GM06990 (cell line): ENCODE measurements around the gene TNIK.

Source experiments
- DNase-seq: peaks from one replicate; pipeline ENCODE4 v3.0.0-alpha.2; 2011; ENCODE audit not compliant: insufficient read length; ENCODE audit errors: extremely low read depth
- H3K27me3 ChIP-seq: replicated peaks from 2 replicates; pipeline ENCODE4 v1.6.0; 2011; ENCODE audit warnings: low read length; ENCODE audit not compliant: control insufficient read depth, insufficient read depth
- H3K36me3 ChIP-seq: 2 replicates; pipeline ENCODE4 v1.5.1; 2011; ENCODE audit warnings: low read length; ENCODE audit not compliant: control insufficient read depth, insufficient read depth
- H3K4me3 ChIP-seq: replicated peaks from 2 replicates; pipeline ENCODE4 v1.5.1; 2011; ENCODE audit warnings: low read depth, mild to moderate bottlenecking, control low read depth, low read length
- TF ChIP-seq, protein P1 (sequence below): IDR thresholded peaks from 2 replicates; pipeline ENCODE4 v1.5.1; 2011; ENCODE audit warnings: low read length, control low read depth, mild to moderate bottlenecking, inconsistent platforms; ENCODE audit not compliant: insufficient read depth, poor library complexity, severe bottlenecking

The TNIK gene

DNA sequence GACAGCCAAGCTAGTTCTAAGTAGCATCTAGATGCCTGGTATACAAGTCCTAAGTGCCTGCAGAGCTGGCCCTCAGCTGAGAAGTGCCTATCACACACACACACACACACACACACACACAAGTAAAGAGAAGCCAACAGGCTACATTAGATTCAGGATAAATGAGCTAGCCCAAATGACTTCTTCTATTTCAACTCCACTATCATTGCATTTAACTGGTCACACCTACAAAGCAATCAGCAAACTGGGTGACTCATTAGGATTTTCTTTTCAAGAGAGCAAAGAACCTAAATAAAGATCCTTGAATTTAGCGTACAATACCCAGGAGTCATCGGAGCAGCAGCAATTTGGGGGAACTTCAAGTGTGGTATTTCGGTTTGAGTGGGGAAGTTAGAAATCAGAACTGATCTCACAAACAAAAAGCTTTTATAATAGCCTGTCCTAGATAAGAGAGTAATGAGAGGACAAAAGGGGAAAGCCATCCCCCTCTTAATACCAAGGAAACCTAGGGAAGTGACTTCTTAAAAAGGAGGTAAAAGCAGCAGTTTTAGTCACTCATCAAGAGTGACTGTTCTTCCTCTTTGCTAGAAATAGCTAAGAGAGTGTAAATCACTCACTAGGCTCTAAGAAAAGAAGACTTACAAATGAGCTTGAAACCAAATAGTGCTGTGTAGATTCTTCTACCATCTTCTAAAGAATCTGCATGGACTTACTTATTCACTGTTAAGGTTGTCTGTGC lies 112.7 kb downstream of the TNIK start:
- peak; percentile 75 for DNase-seq
- Histone ChIP-seq H3K36me3 (no peaks in the 10 kb centered on the region; the same call in 1 of the 2 replicates), H3K27me3 (no peaks in the 10 kb centered on the region), H3K4me3 (peak overlapping the region; percentile 20)
- TF ChIP-seq, protein P1, sequence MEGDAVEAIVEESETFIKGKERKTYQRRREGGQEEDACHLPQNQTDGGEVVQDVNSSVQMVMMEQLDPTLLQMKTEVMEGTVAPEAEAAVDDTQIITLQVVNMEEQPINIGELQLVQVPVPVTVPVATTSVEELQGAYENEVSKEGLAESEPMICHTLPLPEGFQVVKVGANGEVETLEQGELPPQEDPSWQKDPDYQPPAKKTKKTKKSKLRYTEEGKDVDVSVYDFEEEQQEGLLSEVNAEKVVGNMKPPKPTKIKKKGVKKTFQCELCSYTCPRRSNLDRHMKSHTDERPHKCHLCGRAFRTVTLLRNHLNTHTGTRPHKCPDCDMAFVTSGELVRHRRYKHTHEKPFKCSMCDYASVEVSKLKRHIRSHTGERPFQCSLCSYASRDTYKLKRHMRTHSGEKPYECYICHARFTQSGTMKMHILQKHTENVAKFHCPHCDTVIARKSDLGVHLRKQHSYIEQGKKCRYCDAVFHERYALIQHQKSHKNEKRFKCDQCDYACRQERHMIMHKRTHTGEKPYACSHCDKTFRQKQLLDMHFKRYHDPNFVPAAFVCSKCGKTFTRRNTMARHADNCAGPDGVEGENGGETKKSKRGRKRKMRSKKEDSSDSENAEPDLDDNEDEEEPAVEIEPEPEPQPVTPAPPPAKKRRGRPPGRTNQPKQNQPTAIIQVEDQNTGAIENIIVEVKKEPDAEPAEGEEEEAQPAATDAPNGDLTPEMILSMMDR: no peak

DNA sequence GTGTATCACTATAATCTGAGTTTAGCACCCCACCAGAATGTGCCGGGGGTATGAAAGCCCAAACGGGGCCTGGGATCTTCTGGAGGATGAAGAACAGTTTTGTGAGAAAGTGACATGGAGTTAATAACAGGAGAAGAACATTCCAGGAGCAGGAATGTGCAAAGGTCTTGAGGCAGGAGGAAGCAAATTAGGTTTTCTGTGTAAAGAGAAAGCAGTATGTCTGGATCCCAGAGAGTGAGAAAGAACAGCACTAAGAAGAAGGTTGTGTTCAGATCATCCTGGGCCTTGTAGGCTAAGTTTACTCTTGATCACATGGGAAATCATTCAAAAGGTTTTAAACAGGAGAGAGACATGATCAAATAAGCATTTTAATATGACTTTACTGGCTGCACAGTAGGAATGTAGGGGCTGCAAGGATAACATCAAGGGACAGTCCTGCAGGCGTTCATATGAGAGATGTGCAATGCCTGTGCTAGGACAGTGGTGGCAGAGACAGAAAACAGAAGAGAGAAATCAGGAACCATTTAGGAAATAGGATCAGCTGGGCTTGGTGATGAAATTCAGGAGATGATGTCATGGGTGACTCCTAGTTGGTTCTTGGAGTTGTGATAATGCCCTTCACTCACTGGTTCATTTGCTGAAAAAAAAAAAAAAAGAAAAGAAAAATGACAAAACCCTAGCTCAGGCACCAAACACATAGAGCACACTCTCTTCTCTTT lies 113.5 kb downstream of the TNIK start:
- Histone ChIP-seq H3K4me3 (no peak overlapping the region), H3K36me3 (no peaks in the 10 kb centered on the region; the same call in none of the 2 replicates), H3K27me3 (no peaks in the 10 kb centered on the region)
- TF ChIP-seq, protein P1: no peak
- no peak for DNase-seq

DNA sequence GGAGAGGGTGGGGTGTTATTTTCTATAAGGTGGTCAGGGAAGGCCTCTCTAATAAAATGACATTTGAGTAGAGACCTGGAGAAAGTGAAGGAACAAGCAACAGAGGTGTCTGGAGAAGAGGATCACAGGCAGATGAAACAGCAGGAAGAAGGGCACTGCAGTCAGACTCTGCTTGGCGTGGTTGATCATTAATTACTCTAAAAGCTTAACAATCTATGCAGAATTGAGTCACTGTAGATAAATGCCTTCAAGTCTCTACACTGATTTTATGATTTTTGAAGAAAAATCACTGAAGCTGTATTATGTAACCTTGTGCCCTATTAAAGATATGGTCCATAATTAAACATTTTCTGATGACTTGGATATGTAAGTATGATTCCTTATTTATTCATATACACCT lies 114.2 kb downstream of the TNIK start:
- TF ChIP-seq, protein P1: no peak
- DNase-seq: no peak

DNA sequence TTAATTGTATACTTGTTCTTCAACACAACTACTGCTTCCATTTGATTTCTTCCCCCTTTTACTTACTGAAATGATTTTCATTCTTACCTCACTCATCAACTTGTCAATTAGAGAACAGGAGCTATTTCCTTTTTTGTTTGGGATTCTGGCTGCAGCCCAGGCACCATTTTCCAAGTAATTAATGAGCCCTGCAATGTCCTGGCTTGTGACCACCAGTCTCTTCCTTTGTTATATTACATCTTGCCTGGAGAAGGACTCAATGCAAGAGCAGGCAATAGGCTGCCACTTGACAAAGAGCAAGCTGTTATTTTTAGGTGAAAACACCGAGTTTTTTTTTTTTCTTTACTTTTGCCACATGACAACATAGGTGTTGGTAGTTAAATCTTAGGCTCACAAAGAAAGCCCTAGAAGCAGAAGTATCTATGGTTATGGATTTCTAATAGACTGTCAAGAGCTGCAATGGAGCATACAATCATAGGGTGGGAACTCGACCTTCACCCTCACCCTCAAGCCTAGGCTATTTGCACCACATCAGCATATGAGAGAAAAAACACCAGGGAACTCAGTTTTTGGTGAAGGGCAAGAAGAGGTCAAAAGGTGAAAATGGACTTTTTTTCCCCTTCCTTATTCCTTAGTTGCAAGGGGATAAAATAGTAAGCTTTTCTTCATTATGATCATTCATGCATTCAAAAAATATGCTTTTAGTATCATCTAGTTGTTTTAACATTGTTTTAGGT lies 114.9 kb downstream of the TNIK start:
- DNase-seq: no peak
- Histone ChIP-seq H3K27me3 (no peaks in the 10 kb centered on the region), H3K36me3 (no peaks in the 10 kb centered on the region; the same call in none of the 2 replicates), H3K4me3 (no peak overlapping the region)
- TF ChIP-seq, protein P1: no peak

More for the DNA sequence above, 114.2 kb downstream of the TNIK start:
- Histone ChIP-seq H3K27me3 (no peaks in the 10 kb centered on the region), H3K36me3 (no peaks in the 10 kb centered on the region; the same call in none of the 2 replicates), H3K4me3 (no peak overlapping the region)

DNA sequence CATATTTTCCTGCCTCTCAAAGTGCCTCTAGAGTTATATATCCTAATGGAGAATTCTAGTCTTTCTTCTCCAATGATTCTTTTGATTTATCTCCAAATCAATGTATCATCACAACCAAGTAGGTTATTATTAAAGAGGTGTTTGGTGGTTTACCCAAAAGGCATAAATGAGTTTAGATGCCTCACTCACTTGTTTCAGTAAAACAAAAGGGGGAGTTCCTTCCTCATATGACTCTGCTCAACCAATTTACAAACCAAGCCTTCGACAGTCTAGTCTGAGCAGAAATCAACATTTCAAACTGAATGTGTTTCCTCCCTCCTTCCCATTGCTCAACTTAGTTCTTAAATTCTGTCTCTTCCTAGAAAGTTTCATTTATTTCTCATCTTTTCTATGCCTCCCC lies 116.5 kb downstream of the TNIK start:
- TF ChIP-seq, protein P1: no peak
- DNase-seq: no peak

More for the DNA sequence above, 116.5 kb downstream of the TNIK start:
- no peaks in the 10 kb centered on the region for H3K27me3 ChIP-seq
- peaks cover 3% of the 10 kb centered on the region for H3K36me3 ChIP-seq
- H3K4me3 ChIP-seq: no peak overlapping the region
